Stimulated activated naive CD4-positive, alpha-beta T cell treated with Interleukin-2 at 50 U/mL for 16 hours (primary cell): Measurements from ENCODE around the gene FBXL3.
"Not testable (repeated sequence)": the region's sequence is repeated elsewhere in the genome, so short reads cannot be mapped to it uniquely, and the experiment has no call there.

Source experiments
- DNase-seq: peaks from one replicate; lab custom pipeline; 2025; lab: John Stamatoyannopoulos, UW

FBXL3 gene

GRCh38 chr13:77026255-77026860 is 601 bp downstream of the FBXL3 start:
- peak; percentile 74 for DNase-seq

GRCh38 chr13:77022341-77022740 is 4.6 kb downstream of the FBXL3 start:
- no peak for DNase-seq

- DNase-seq: no peak
Observed at GRCh38 chr13:77019756-77020155, 7.2 kb downstream of the FBXL3 start.

GRCh38 chr13:77016888-77017623 is 9.9 kb downstream of the FBXL3 start:
- no peak for DNase-seq

GRCh38 chr13:77016251-77016812 is 10.6 kb downstream of the FBXL3 start:
- DNase-seq: no peak

- DNase-seq: no peak
Observed at GRCh38 chr13:77014906-77015685, 11.9 kb downstream of the FBXL3 start.

GRCh38 chr13:77013853-77014542 is 13.0 kb downstream of the FBXL3 start:
- no peak for DNase-seq

GRCh38 chr13:77009719-77010118 is 17.2 kb downstream of the FBXL3 start:
- not testable (repeated sequence) for DNase-seq

- no peak for DNase-seq
Observed at GRCh38 chr13:77009011-77009410, 17.9 kb downstream of the FBXL3 start.

- DNase-seq: not testable (repeated sequence)
Observed at GRCh38 chr13:77008337-77008736, 18.6 kb downstream of the FBXL3 start.

- no peak for DNase-seq
Observed at GRCh38 chr13:77002590-77003190, 24.3 kb downstream of the FBXL3 start.

- no peak for DNase-seq
Observed at GRCh38 chr13:77001963-77002587, 24.9 kb downstream of the FBXL3 start.

- no peak for DNase-seq
Observed at GRCh38 chr13:77001540-77001939, 25.4 kb downstream of the FBXL3 start.

GRCh38 chr13:77000475-77000874 is 26.5 kb downstream of the FBXL3 start:
- DNase-seq: no peak

- DNase-seq: no peak
Observed at GRCh38 chr13:76994281-76994680, 32.7 kb downstream of the FBXL3 start.

GRCh38 chr13:76993473-76993872 is 33.5 kb downstream of the FBXL3 start:
- no peak for DNase-seq

- DNase-seq: no peak
Observed at GRCh38 chr13:76993021-76993420, 33.9 kb downstream of the FBXL3 start.

GRCh38 chr13:76992548-76993001 is 34.4 kb downstream of the FBXL3 start:
- DNase-seq: no peak

- DNase-seq: peak; percentile 91
Observed at GRCh38 chr13:76991796-76992547, 35.0 kb downstream of the FBXL3 start, which contains the start of gene CLN5. TSS of gene CLN5 (plus strand) at chr13:76992081. CDS start at chr13:76992099, 18 bp downstream.

GRCh38 chr13:76991432-76991795 is 35.5 kb downstream of the FBXL3 start:
- peak; percentile 85 for DNase-seq
